ENCODE data around the gene NEDD4L. TPM values are rescaled to one million over a fixed set of nuclear protein-coding genes. Genes with fewer than 3 reads are reported as not detected.

Gene NEDD4L
- total and polyA plus RNA-seq, 8 donors, result 45.0 to 113 (median 66.4) TPM

DNA sequence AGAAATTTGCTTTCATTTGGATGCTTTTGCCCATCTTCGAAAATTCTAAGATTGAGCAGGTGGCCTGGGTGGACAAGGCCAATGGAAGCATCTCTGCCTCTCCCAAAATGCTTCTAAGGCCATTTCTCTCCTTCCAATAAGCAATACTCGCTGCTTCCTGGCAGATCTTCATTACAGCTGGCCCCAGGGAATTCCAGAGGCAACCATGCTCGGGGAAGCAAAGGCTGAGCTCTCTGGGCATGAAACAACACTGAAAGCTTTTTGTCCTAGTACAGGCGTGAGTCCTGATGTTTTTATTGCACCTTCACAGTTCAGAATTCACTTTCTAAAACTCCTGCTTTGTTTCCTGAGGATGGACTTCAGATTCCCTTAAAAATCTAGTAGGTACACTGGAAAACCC, 11.8 kb upstream of the NEDD4L start:
- Histone ChIP-seq H3K4me1 (peaks cover 0 to under 1% (median 0%) of the 10 kb centered on the region in 3 donors), H3K36me3 (no peaks in the 10 kb centered on the region), H3K27me3 (no peaks in the 10 kb centered on the region), H3K9me3 (no peaks in the 10 kb centered on the region), H3K4me3 (no peak overlapping the region), H3K27ac (no peak overlapping the region)
- no peak for FAIRE-seq
- 86 to 92% methylated on average over 4 of the region's 4 CpGs for WGBS, 2 donors
- intact Hi-C loops (cut with DNase I), result no loop called here
- no peak for DNase-seq
- TF ChIP-seq, protein P1, sequence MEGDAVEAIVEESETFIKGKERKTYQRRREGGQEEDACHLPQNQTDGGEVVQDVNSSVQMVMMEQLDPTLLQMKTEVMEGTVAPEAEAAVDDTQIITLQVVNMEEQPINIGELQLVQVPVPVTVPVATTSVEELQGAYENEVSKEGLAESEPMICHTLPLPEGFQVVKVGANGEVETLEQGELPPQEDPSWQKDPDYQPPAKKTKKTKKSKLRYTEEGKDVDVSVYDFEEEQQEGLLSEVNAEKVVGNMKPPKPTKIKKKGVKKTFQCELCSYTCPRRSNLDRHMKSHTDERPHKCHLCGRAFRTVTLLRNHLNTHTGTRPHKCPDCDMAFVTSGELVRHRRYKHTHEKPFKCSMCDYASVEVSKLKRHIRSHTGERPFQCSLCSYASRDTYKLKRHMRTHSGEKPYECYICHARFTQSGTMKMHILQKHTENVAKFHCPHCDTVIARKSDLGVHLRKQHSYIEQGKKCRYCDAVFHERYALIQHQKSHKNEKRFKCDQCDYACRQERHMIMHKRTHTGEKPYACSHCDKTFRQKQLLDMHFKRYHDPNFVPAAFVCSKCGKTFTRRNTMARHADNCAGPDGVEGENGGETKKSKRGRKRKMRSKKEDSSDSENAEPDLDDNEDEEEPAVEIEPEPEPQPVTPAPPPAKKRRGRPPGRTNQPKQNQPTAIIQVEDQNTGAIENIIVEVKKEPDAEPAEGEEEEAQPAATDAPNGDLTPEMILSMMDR (IDR thresholded peaks at IDR 0.05), result no peak
- no peak for ATAC-seq

DNA sequence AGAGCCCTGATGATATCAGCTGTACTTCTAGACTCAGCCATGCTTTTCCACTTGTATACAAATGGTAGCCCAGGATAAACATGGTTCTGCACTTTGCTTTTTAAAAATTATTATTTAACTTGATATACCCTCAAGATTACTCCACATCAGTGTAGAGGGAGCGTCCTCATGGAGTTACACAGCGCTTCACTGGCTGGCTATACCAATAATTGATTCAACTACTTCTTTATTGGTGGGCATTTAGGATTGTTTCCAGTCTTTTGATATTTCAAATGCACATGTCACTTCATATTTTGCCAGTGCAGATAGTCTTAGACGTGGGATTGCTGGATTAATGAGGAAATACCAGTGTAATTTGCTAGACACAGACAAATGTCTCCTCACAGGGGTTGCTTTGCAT, 10.8 kb upstream of the NEDD4L start:
- Histone ChIP-seq H3K36me3 (no peaks in the 10 kb centered on the region), H3K27ac (no peak overlapping the region), H3K4me1 (no peaks in the 10 kb centered on the region), H3K9me3 (no peaks in the 10 kb centered on the region), H3K27me3 (no peaks in the 10 kb centered on the region), H3K4me3 (no peak overlapping the region)
- no peak for DNase-seq
- WGBS, 2 donors, result 82 to 86% methylated on average over 3 of the region's 3 CpGs
- TF ChIP-seq, protein P1 (IDR thresholded peaks at IDR 0.05), result no peak
- no peak for FAIRE-seq
- ATAC-seq, result no peak
- intact Hi-C loops (cut with DNase I), result no loop called here

DNA sequence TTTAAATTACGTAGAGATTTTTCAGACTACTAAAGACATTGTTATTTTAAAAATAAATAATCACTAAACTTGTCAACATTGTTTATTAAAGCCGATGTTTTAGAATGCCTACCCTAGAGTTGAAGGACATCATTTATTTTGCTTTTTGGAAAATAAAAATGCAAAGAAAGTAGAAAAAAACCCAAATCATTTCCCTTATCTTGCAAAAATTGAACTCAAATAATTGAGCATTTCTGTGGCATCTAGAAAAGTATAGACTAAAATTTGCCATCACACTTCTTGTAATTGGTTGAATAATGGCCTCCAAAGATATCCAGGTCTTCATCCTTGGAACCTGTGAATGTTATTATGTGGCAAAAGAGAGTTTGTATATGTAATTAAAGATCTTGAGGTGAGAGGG, 9.7 kb upstream of the NEDD4L start:
- Histone ChIP-seq H3K4me3 (no peak overlapping the region), H3K4me1 (no peaks in the 10 kb centered on the region), H3K9me3 (no peaks in the 10 kb centered on the region), H3K27me3 (no peaks in the 10 kb centered on the region), H3K36me3 (no peaks in the 10 kb centered on the region), H3K27ac (no peak overlapping the region)
- DNase-seq, result no peak
- intact Hi-C loops (cut with DNase I), result no loop called here
- ATAC-seq, result no peak
- TF ChIP-seq, protein P1 (IDR thresholded peaks at IDR 0.05), result no peak
- 85 to 90% methylated on average over 2 of the region's 2 CpGs for WGBS, 2 donors
- FAIRE-seq, result no peak

DNA sequence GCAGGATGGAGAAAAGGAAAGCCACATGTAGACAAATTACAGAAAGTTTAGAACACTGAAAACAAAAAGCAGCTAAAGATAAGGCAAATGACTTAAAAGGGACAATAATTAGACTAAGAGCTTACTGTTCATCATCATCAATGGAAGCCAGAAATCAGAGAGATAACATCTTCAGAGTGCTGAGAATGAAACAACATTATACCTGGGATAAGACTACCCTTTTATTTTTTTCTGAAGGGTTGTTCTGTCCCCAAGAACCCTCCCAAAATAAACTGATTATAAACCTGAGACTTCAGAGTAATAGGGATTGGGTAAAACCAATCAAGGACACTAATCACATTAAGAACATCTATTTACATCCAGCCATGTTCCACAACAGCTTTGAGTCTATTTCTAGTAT, 6.9 kb upstream of the NEDD4L start:
- Histone ChIP-seq H3K27me3 (no peaks in the 10 kb centered on the region), H3K4me1 (no peaks in the 10 kb centered on the region), H3K27ac (no peak overlapping the region), H3K4me3 (no peak overlapping the region), H3K36me3 (no peaks in the 10 kb centered on the region), H3K9me3 (no peaks in the 10 kb centered on the region)
- TF ChIP-seq, protein P1 (IDR thresholded peaks at IDR 0.05), result no peak
- ATAC-seq (no peak), FAIRE-seq (no peak), DNase-seq (no peak)
- intact Hi-C loops (cut with DNase I), result no loop called here

DNA sequence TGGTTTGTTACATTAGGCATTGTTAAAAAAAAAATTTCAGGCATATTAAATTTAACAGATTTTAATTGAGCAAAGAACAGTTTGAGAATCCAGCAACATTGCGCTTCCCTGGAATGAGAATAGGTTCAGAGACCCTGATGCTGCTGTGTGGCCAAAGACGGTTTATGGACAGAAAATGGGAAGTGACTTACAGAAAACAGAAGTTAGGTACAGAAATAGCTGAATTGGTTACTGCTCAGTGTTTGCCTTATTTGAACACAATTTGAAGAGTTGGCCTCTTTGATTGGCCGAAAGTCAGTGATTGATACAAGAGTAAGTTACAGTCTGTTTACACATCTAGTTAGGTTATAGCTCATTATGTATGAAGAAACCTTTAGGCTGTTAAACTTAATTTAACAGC, 6.0 kb upstream of the NEDD4L start:
- TF ChIP-seq, protein P1 (IDR thresholded peaks at IDR 0.05), result no peak
- Histone ChIP-seq H3K4me3 (no peak overlapping the region), H3K9me3 (no peaks in the 10 kb centered on the region), H3K4me1 (no peaks in the 10 kb centered on the region), H3K27me3 (no peaks in the 10 kb centered on the region), H3K27ac (no peak overlapping the region), H3K36me3 (no peaks in the 10 kb centered on the region)
- FAIRE-seq (no peak), DNase-seq (no peak), ATAC-seq (no peak)
- 77 to 85% methylated on average over 3 of the region's 3 CpGs for WGBS, 2 donors
- intact Hi-C loops (cut with DNase I), result no loop called here

All from pancreas (tissue), 10 donors.